ENCODE data around the gene ILDR2.
A peak's percentile ranks its signal among the peaks of the same experiment; 100 is the strongest.

The ILDR2 gene

GRCh38 chr1:166920561-166921475 is 54.5 kb downstream of the ILDR2 start:
- no peak for DNase-seq

DNA sequence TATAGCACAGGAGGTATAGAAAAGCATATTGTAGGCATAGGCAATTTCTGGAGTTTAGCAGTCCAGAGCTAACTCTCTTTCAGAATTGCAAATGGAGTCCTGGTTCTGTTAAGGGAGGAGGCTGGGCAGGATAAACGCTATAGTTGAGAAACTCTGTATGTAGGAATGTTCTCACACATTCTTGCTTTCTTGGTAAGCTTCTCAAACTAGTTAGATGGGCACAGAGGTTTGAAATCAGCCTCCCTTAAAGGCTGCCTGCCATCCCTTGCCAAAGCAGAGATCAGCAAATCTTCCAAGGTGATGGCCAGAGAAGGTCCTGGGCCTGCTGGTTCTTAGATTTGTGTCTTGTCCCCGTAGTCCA is 56.4 kb downstream of the ILDR2 start:
- DNase-seq: no peak

- no peak for DNase-seq
Observed at GRCh38 chr1:166918088-166918955, 57.0 kb downstream of the ILDR2 start.

- DNase-seq: peak; percentile 11
Observed at GRCh38 chr1:166915941-166916340, 59.4 kb downstream of the ILDR2 start.

- DNase-seq: no peak
Observed at GRCh38 chr1:166915042-166915441, 60.3 kb downstream of the ILDR2 start.

DNA sequence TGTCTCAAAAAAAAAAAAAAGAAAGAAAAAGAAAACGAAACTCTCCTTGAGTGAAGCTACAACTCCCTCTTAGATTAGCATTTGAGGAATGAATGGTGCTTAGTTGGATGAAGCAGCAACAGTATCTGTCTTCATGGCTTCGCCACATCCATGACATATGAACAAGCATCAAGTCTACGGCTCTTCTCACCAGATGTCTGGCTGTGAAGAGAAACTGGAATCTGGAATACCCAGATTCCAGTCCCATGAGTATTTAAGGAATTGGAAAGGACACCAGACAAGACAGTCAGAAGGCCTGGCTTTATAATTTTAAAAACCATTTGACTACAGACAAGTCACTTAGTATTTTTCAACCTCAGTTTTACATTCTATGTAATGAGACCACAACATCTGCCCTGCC is 61.2 kb downstream of the ILDR2 start:
- DNase-seq: no peak

- DNase-seq: no peak
Observed at GRCh38 chr1:166911624-166912023, 63.7 kb downstream of the ILDR2 start.

GRCh38 chr1:166910396-166910994 is 64.8 kb downstream of the ILDR2 start:
- DNase-seq: no peak

DNA sequence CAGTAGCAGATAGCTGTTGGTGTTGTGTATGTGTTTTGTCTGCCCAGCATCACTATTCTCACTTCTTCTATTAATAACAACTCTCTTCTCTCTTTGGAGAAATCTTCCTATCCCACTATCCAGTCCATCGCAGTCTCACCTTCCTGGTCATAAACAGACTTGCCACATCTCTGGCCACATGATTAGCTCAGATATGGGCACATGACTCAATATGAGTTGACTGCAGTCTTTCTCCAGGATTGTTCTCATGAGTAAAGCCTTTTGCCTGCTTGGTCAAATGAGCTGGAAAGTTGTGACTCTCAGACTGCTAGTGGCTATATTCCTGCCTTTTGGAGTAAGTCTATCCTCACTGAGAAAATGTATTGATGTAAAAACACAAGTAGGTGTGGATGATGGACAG is 66.4 kb downstream of the ILDR2 start:
- DNase-seq: no peak

DNA sequence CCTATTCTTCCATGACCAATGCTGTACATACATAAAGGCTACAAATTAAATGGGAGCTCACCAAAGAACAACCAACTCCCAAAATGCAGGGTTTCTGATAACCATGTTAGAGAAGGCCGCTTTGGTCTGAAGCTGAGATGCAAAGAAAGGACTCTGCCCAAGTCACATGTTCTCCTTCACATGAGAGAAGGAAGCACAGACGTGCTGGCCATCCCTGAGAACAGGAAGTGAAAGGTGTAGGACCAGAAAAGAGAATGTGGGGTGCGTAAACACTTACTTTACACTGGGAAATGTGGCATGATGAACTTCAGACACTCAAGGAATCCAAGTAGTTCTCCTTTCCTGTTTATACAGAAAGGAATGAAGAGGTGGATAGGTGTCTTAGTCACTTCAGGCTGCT is 67.6 kb downstream of the ILDR2 start:
- no peak for DNase-seq

GRCh38 chr1:166907051-166907450 is 68.3 kb downstream of the ILDR2 start:
- DNase-seq: no peak

- DNase-seq: no peak
Observed at GRCh38 chr1:166906647-166907046, 68.7 kb downstream of the ILDR2 start.

GRCh38 chr1:166905900-166906299 is 69.4 kb downstream of the ILDR2 start:
- no peak for DNase-seq

GRCh38 chr1:166905136-166905535 is 70.2 kb downstream of the ILDR2 start:
- DNase-seq: no peak

DNA sequence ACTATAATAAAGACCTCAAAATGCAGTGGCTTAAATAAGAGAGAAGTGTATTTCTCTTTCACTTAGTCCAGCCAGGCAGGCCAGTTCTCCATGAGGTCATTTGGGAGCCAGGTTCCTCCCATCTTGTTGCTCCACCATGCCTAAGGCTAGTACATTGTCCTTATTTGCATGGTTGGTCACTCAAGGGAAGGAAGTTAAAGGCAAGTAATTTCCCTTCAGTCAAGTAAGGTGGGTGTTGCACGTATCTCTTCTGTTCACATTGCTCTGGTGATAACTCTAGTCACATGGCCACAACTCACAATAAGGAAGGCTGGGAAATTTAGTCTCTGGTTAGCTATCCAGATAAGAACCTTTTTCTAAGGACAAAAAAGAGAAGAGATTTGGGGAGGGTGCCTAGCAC is 72.1 kb downstream of the ILDR2 start:
- no peak for DNase-seq

GRCh38 chr1:166902279-166902678 is 73.1 kb downstream of the ILDR2 start:
- no peak for DNase-seq

DNA sequence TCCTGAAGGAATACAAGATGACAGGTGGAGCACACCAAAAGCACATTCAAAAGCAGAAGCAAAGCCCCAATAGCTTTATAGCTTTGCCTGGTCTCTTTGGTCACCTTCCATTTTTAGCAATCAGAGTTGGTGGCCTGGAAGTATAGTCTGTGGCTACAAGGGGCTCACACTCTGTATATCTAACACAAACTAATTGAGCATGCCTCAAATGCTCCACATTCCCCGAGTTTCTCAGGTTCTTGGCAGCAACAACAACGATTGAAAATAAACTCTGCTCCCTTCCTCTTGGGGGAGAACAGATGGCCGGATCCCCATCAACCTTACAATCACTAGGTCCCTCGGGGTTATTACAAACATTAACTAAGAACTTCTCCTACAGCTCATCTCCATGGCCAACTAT is 74.4 kb downstream of the ILDR2 start:
- DNase-seq: no peak

DNA sequence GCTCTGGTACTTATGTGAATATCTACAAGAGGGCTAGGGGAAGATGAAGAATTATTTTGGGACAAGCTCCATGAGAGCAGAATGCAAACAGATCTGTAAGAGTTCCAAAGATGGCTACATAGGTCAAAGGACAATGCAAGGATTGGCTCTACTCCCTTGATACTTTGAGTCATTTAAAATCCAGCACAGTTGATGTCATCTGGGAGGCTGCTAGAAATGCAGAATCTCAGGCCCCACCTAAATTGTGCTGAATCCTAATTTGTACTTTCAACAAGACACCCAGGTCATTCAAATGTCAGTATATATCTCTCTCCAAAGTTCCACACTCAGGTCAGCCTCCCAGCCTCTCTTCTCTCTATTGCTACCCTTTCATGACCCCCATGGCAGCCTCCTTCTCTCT is 75.6 kb downstream of the ILDR2 start:
- no peak for DNase-seq

GRCh38 chr1:166895766-166896165 is 79.6 kb downstream of the ILDR2 start:
- DNase-seq: no peak

DNA sequence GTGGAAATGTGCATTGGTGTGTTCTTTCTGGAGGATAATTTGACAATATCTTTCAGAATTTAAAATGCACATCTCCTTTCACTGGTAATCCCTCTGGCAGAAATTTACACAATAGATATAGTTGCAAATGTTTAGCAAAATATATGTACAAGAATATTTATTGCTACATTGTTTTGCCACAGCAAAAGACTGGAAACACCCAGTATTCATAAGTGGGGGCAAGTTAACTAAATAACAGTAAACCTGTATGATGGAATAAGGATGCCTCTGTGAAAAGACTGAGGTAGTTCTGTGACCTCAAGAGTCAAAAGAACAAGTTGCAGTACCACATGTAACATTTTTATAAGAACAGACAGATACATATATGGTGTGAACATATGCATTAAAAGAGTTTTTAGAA is 85.6 kb downstream of the ILDR2 start:
- DNase-seq: no peak

DNA sequence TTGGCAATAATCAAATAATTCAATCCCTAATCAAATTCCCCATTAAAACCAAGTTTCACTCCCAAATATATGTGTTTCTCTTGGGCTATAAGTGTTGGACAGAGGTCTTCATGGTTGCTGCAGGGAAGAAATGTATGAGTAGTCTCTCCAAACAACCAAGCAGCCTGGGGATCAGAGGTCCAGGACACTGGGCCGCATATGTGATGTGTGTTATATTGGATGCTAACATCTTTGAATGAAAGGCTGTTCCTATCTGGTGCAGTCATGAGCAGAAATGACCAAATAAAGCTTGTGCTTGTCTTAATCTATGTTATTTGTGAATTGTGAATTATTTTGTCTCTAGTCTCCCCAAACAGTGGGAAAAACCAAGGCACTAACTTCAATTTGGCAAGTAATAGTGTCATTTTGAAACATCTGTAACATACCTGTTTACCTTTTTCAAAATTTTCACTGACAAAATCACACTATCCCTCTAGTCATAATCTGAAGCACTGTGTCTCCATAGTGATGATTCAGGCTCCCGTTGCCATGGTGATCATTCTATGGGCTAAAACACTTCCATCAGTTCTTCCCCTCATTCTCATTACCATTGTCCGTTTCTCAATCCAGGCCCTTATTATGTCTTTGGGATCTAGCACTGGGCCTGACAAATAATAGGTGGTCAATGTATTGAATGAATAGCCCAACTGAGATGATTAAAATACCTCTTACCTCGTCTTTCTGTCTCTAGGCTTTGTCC is 86.8 kb downstream of the ILDR2 start:
- DNase-seq: no peak

- DNase-seq: no peak
Observed at GRCh38 chr1:166884971-166885370, 90.4 kb downstream of the ILDR2 start.
